NCI-H2196 treated with DMSO at 0.1 percent for 48 hours (cell line): ENCODE results near the gene SEMA3F.
"Not testable (repeated sequence)": the region's sequence is repeated elsewhere in the genome, so short reads cannot be mapped to it uniquely, and the experiment has no call there.

ENCODE experiments used
- DNase-seq: peaks from one replicate; lab custom pipeline; 2025; ENCODE audit not compliant: unreplicated experiment; lab: John Stamatoyannopoulos, UW

Gene SEMA3F

GRCh38 chr3:50210176-50210509 is 55.0 kb downstream of the SEMA3F start:
- no peak for DNase-seq

DNA sequence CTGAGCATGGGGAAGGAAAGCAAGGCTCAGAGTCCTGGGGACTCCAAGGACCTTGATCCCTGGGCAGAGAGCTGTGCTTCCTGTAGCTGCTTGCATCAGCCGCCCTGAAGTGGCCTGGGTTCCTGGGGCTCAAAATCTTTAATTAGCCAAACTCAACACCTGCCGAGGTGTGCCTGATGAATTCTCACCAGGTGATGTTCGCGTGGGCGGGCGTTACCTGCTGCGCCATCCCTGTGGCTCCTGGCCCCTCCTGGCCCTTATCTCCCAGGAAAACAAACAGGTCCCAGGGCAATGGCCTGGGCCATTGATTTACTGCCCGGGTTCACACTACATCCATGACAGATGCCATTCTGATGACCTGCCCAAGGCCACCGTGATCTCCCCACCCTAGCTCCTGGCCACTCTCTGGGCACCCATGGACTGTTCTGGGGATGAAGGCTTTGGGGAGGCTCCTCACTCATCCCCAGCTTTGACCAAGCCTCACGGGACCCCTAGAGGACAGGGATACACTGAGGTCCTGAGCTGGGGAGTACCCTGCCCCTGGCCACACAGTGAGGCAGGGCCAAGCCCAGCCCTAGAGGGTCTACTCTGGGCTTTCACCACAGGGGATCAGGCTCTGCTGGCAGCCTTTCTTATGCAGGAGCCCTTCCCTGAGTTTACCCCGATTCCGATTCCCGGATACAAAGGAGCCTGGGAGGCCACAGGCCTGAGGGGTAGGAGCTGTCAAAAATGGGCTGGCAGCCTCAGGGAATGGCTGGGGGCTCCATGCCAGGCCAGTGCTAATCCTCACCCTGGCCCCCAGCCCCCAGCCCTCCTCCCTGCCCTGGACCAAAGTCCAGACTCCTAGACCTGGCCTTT is 55.6 kb downstream of the SEMA3F start:
- no peak for DNase-seq

DNA sequence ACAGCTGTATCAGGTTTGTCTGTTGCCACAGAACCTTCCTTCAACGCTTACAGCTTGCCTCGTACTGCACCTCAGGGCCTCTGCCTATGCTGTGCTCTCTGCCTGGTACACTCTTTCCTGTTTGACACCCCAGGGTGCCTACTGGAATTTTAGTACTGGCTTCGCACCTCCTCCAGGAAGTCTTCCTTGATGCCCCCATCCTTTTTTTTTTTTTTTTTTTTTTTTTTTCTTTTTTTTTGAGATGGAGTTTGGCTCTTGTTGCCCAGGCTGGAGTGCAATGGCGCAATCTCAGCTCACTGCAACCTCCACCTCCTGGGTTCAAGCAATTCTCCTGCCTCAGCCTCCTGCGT is 56.2 kb downstream of the SEMA3F start:
- DNase-seq, result not testable (repeated sequence)

- no peak for DNase-seq
Observed at GRCh38 chr3:50211930-50212329, 56.8 kb downstream of the SEMA3F start.

DNA sequence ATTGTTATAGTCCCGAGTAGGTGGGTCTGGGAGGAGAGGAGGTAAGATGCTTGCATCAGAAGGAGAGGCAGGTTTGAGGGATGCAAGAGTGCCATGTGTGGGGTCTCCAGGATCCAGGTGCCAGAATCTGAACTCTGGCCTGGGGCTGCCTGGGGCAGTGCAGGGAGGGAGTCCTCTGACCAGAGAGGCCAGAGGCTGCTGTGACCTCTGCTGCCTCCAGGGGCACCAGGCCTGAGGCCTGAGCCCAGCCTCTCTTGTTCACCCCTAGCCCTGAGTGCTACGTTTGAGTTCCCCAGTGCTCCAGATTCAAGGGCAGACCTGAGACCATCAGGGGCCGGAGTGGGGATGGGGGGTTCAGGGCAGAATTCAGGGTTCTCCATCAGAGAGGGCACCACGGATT is 57.4 kb downstream of the SEMA3F start:
- DNase-seq, result no peak

DNA sequence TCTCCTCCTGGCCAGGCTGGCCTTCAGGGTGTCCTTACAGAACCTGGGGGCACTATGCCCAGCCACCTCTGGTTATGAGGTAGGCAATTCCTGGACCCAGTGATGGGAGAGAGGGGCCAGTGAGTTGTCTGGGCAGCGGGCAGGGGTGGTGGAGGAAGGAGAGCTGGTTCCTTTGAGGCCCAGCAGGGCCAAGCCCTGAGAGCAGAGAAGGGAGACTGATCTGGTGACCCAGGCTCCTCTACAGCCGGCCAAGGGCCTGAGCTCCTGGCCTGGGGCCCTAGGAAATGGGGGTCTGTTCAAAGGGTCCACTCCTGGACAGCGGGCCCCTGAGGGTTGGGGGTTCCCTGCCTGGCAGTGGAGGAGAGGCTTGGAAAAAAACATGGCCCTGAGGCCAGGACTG is 57.8 kb downstream of the SEMA3F start:
- DNase-seq, result no peak

GRCh38 chr3:50213373-50213772 is 58.2 kb downstream of the SEMA3F start:
- no peak for DNase-seq

DNA sequence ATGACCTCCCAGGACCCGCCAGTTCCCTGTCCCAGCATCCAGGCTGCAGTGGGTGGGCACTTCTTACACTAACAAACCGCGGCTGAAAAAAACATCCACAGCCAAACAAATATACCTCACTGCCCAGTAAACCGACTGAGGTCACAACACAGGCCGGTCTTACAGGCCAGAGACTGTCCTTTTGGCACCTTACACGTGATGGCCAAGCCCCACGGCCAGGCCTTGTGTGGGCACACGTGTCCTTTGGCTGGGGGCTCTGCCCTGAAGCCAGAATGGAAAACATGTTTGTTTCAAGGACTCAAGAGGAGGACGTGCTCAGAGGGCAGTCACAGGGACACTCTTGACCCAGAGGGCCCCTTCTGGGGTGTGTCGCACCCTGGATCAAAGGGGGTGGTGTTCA is 59.7 kb downstream of the SEMA3F start:
- no peak for DNase-seq

- no peak for DNase-seq
Observed at GRCh38 chr3:50215529-50215928, 60.4 kb downstream of the SEMA3F start.

GRCh38 chr3:50217681-50218080 is 62.6 kb downstream of the SEMA3F start:
- no peak for DNase-seq

GRCh38 chr3:50218448-50218847 is 63.3 kb downstream of the SEMA3F start:
- DNase-seq, result no peak

DNA sequence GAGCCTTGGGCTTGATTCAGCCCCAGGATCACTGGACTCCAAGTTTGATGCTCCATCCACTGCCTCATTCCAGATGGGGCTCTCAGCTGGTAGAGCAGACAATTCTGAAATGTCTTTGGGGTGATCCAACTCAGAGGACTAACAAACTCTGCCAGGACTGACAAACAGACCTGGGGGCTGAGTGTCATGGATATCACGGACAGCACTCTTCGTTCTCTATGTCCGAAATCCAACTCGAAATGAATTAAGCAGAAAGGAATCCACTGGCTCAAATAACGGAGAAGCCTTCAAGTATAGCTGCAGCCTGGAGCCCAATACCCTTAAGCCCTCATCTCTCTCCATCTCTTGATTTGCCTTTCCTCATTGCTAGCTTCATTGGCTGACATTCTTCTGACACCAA is 64.2 kb downstream of the SEMA3F start:
- no peak for DNase-seq

DNA sequence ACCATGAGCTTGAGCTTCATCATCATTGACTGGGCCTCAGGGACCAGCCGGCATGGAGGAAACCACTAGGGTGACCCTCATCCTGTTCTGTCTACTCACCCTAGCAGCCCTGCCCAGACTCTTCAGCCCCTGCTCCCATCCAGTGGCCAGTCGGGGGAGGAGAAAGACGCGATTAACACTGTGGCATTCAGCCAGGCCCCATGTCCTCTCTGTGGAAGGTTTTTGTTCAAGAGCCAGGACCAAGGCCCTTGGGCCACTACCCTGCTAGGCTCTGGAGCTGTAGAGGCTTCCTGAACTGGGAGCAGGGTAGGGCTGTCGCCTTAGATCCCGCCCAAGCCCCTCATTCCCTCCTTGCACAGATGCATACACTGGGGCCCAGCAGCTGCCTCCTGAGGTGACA is 65.0 kb downstream of the SEMA3F start:
- DNase-seq, result no peak

DNA sequence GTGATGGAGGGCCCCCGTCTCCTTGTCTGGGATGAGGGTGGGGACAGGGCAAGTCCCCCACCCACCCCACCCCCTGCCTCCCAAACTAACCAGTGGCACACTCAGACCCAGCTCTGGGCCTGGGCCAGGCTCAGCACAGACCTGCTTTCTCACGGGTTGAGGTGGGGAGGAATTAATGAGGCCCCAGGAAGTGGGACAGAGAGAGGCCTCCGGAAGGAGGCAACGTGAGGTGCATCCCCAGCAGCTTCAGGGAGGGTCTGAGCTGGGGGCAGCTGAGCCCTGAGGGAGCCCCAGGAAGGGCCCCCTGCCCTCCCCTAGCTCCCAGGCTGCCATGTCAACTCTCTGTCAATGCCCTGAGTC is 65.9 kb downstream of the SEMA3F start:
- no peak for DNase-seq

GRCh38 chr3:50221411-50222168 is 66.5 kb downstream of the SEMA3F start:
- DNase-seq, result no peak

- DNase-seq, result no peak
Observed at GRCh38 chr3:50222169-50222528, 67.0 kb downstream of the SEMA3F start.

GRCh38 chr3:50224639-50225038 is 69.5 kb downstream of the SEMA3F start:
- no peak for DNase-seq

- DNase-seq, result no peak
Observed at GRCh38 chr3:50226888-50227389, 71.8 kb downstream of the SEMA3F start.

- DNase-seq, result peak; percentile 76
Observed at GRCh38 chr3:50227390-50228183, 72.5 kb downstream of the SEMA3F start.

- not testable (repeated sequence) for DNase-seq
Observed at GRCh38 chr3:50228184-50228763, 73.2 kb downstream of the SEMA3F start.

DNA sequence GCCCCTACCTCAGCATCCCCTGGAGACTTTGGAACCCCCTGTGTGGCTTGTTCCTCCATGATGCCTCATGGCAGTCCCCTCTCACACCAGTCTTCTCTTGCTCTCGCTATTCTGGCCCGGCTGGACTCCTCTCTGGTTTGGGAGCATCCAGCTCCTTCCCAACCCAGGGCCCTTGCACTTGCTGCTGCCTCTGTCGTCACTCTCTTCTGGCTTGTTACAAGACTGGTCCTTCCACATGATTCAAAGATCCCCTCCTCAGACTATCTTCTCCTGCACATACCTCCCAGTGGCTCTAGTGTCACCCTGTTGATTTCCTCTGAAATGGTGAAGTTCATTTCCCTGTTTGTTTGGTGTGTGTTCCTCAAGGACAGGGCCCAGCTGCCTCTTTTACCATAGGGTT is 74.4 kb downstream of the SEMA3F start:
- no peak for DNase-seq
